NT2/D1 (cell line): ENCODE measurements around the gene PLA2G1B.

ENCODE experiments used
- SUZ12 ChIP-seq: IDR thresholded peaks from 2 replicates; pipeline ENCODE4 v1.6.1; 2011; ENCODE audit not compliant: insufficient read length, insufficient read depth; ENCODE audit errors: extremely low read depth
- YY1 ChIP-seq: IDR thresholded peaks from 2 replicates; pipeline ENCODE4 v1.6.1; 2011; ENCODE audit not compliant: insufficient read length, insufficient read depth
- ZNF274 ChIP-seq: IDR thresholded peaks from 2 replicates; pipeline ENCODE4 v1.6.1; 2011; ENCODE audit warnings: mild to moderate bottlenecking, low read depth, low read length

DNA sequence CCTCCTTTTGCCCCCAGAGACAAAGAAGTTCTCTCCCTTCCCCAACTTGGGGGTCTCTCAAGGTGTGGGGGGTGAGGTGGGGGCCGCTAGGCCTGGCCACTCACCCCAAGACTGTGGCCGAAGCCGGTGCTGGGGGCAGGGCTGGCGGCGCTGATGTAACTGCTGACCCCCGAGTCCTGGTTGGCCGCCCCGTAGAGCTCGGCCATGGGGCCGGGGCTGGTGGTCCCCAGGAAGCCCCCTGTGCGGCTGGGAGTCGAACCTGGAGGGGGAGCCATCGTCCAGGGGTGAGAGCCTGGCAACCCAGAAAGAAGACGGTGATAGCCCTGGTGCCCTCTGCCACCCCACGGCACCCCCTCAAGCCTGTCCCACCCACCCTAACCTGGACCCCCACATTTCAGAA is 18.5 kb upstream of the PLA2G1B start:
- no peak for TF ChIP-seq ZNF274
- TF ChIP-seq SUZ12, result no peak
- TF ChIP-seq YY1, result no peak
